Fibroblast of lung (primary cell): ENCODE measurements around the gene METTL21C. TPM values are rescaled to one million over a fixed set of nuclear protein-coding genes. Genes with fewer than 3 reads are reported as not detected.
A peak's percentile ranks its signal among the peaks of the same experiment; 100 is the strongest.

Experiments
- DNase-seq, 2 donors: peaks; one replicate each; pipeline versions ENCODE4 v3.0.0 to v3.0.0-alpha.2; 2010; ENCODE audit warnings: low read depth in 2 of 2
- H2AFZ ChIP-seq: 2 replicates; pipeline ENCODE4 v1.5.1; 2012; ENCODE audit warnings: low read length, control low read depth, inconsistent platforms
- H3K27ac ChIP-seq: 2 replicates; pipeline ENCODE4 v1.5.1; 2011; ENCODE audit warnings: low read length, control low read depth; ENCODE audit not compliant: insufficient read depth
- H3K27me3 ChIP-seq: 2 replicates; pipeline ENCODE4 v1.5.1; 2011; ENCODE audit warnings: mild to moderate bottlenecking, low read length; ENCODE audit not compliant: control insufficient read depth, insufficient read depth
- H3K36me3 ChIP-seq: 2 replicates; pipeline ENCODE4 v1.5.1; 2011; ENCODE audit warnings: low read length; ENCODE audit not compliant: control insufficient read depth, insufficient read depth
- H3K4me1 ChIP-seq: 2 replicates; pipeline ENCODE4 v1.5.1; 2011; ENCODE audit warnings: low read length; ENCODE audit not compliant: control insufficient read depth, insufficient read depth; ENCODE audit errors: extremely low read depth
- H3K4me2 ChIP-seq: 2 replicates; pipeline ENCODE4 v1.5.1; 2011; ENCODE audit warnings: low read length, control low read depth; ENCODE audit not compliant: insufficient read depth; ENCODE audit errors: extremely low read depth
- H3K4me3 ChIP-seq, 4 experiments: fragments of 200-600 bp in 1 of 4; sonication (generic) in 1 of 4; replicated peaks in 1 of 4; 2 replicates each; pipeline ENCODE4 v1.5.1; 2011 to 2016; ENCODE audit warnings: low read length in 4 of 4, low read depth in 3 of 4, mild to moderate bottlenecking in 3 of 4, control low read depth in 2 of 4, inconsistent platforms in 1 of 4, mixed read lengths in 1 of 4; ENCODE audit not compliant: insufficient read depth in 1 of 4; ENCODE audit errors: control extremely low read depth in 1 of 4
- H3K79me2 ChIP-seq: 2 replicates; pipeline ENCODE4 v1.5.1; 2012; ENCODE audit warnings: mild to moderate bottlenecking, low read length, inconsistent platforms; ENCODE audit not compliant: control insufficient read depth, insufficient read depth
- H3K9ac ChIP-seq: 2 replicates; pipeline ENCODE4 v1.5.1; 2011; ENCODE audit warnings: mild to moderate bottlenecking, low read length, control low read depth; ENCODE audit not compliant: insufficient read depth
- H3K9me3 ChIP-seq: 2 replicates; pipeline ENCODE4 v1.5.1; 2012; ENCODE audit warnings: low read depth, low read length; ENCODE audit not compliant: control insufficient read depth, insufficient read depth
- H4K20me1 ChIP-seq: 2 replicates; pipeline ENCODE4 v1.5.1; 2011; ENCODE audit warnings: low read length; ENCODE audit not compliant: control insufficient read depth, insufficient read depth; ENCODE audit errors: extremely low read depth
- EZH2 ChIP-seq: IDR thresholded peaks from 2 replicates; pipeline ENCODE4 v1.5.1; 2012; ENCODE audit warnings: low read length, control low read depth, mild to moderate bottlenecking; ENCODE audit errors: missing control alignments
- polyA plus RNA-seq, 2 donors: library from polyadenylated mRNA; depleted of rRNA in 1 of 2; stranded (reverse) in 1 of 2; unstranded in 1 of 2; fragments of >200 nt; gene quantifications; 2 replicates each; pipeline ENCODE4 v1.2.1, GENCODE V29; 2011 to 2012; ENCODE audit warnings: missing spikeins in 1 of 2
- total RNA-seq: library from RNA; depleted of rRNA; stranded (reverse); fragments of >200 nt; gene quantifications from 2 replicates; pipeline ENCODE4 v1.2.1, GENCODE V29; 2014
- TF ChIP-seq, protein P1 (sequence below), 2 donors: IDR thresholded peaks in 1 of 2; conservative IDR thresholded peaks in 1 of 2; 1 replicate in 1 of 2; 2 replicates in 1 of 2; pipeline ENCODE4 v1.5.1; 2011 to 2012; ENCODE audit warnings: low read length in 2 of 2, control low read depth in 1 of 2, inconsistent platforms in 1 of 2, low read depth in 1 of 2, mild to moderate bottlenecking in 1 of 2

The METTL21C gene
- total and polyA plus RNA-seq, 2 donors (not counting 1 experiment from before 2014, with no cell fraction given) = 0.17 TPM; not detected in 1

DNA sequence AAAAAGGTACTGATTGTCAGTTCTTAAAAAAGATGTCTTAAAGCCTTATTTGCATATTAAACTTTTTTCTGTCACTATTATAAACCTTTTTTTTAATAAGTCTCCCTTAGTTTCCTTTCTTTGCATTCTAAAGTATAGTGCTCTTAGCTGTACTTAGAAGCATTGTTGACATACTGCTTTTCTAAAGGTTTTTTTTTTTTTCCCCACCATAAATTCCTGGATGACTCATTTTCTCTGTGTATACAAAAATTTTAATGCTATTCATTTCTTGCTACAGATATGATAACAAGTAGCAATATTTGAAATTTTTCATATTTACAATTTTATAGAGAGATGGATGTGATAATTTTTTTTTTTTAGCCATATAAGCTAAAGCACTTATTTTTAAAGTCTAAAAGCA is 43.5 kb downstream of the METTL21C start:
- DNase-seq = peak; percentile 32 to 65
- peaks cover 5% of the 10 kb centered on the region for H3K36me3 ChIP-seq
- no peaks in the 10 kb centered on the region for H4K20me1 ChIP-seq
- no peak overlapping the region for H3K4me3 ChIP-seq
- H3K27ac ChIP-seq = no peak overlapping the region
- H3K4me1 ChIP-seq = peaks cover 5% of the 10 kb centered on the region
- TF ChIP-seq EZH2 = no peak
- TF ChIP-seq, protein P1, sequence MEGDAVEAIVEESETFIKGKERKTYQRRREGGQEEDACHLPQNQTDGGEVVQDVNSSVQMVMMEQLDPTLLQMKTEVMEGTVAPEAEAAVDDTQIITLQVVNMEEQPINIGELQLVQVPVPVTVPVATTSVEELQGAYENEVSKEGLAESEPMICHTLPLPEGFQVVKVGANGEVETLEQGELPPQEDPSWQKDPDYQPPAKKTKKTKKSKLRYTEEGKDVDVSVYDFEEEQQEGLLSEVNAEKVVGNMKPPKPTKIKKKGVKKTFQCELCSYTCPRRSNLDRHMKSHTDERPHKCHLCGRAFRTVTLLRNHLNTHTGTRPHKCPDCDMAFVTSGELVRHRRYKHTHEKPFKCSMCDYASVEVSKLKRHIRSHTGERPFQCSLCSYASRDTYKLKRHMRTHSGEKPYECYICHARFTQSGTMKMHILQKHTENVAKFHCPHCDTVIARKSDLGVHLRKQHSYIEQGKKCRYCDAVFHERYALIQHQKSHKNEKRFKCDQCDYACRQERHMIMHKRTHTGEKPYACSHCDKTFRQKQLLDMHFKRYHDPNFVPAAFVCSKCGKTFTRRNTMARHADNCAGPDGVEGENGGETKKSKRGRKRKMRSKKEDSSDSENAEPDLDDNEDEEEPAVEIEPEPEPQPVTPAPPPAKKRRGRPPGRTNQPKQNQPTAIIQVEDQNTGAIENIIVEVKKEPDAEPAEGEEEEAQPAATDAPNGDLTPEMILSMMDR (conservative IDR thresholded peaks at IDR 0.05 in 1 of 2, IDR thresholded peaks at IDR 0.05 in 1 of 2; ENCODE audit: low read depth in 1 of 2, low read length in 2 of 2) = no peak
- no peak overlapping the region for H2AFZ ChIP-seq
- no peak overlapping the region for H3K4me2 ChIP-seq
- no peaks in the 10 kb centered on the region for H3K9me3 ChIP-seq
- H3K27me3 ChIP-seq = no peaks in the 10 kb centered on the region
- H3K79me2 ChIP-seq = no peaks in the 10 kb centered on the region
- H3K9ac ChIP-seq = no peak overlapping the region

DNA sequence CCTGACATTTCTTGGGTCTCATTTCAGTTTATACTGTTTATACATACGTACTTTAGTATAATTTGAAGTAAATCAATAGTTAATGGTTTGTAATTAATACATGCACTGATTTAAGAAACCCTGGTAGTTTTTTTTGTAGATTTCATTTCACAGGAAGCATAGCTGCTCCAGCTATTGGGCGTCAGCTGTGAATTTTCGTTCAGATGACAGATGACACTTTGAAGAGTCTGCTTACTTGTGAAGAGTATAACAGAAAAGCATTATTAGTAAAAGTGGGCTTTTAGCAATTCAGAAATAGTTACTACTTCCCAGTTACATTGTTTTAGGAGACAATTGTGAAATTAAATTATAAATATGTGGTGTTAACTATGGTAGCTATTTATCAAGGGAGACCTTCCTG is 44.4 kb downstream of the METTL21C start:
- peaks cover 5% of the 10 kb centered on the region for H3K36me3 ChIP-seq
- no peak overlapping the region for H3K4me2 ChIP-seq
- no peak for TF ChIP-seq EZH2
- TF ChIP-seq, protein P1 (conservative IDR thresholded peaks at IDR 0.05 in 1 of 2, IDR thresholded peaks at IDR 0.05 in 1 of 2; ENCODE audit: low read depth in 1 of 2, low read length in 2 of 2) = no peak

DNA sequence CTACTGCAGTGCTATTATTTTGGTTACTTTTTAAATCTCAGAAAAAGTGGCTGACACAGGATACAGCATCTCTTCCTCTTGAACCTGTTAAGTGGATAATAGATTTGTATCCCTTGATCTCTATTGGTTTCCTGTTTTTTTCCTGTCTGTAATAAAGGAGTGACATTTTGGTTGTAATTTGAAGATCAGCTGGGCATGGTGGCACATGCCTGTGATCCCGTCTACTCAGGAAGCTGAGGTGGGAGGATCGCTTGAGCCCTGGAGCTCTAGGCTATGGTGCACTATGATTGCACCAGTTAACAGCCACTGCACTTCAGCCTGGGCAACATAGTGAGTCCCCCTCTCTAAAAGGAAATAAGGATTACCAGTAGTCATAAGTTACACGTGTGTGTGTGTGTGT is 46.8 kb downstream of the METTL21C start:
- Histone ChIP-seq H2AFZ (no peak overlapping the region), H3K27ac (no peak overlapping the region), H3K9ac (no peak overlapping the region), H3K4me2 (no peak overlapping the region), H3K36me3 (peaks cover 5% of the 10 kb centered on the region), H3K9me3 (no peaks in the 10 kb centered on the region), H3K4me1 (peaks cover 5% of the 10 kb centered on the region), H3K79me2 (no peaks in the 10 kb centered on the region), H3K4me3 (no peak overlapping the region), H4K20me1 (no peaks in the 10 kb centered on the region), H3K27me3 (no peaks in the 10 kb centered on the region)
- no peak for DNase-seq
- TF ChIP-seq, protein P1 (conservative IDR thresholded peaks at IDR 0.05 in 1 of 2, IDR thresholded peaks at IDR 0.05 in 1 of 2; ENCODE audit: low read depth in 1 of 2, low read length in 2 of 2) = no peak
- TF ChIP-seq EZH2 = no peak

More for the DNA sequence above, 44.4 kb downstream of the METTL21C start:
- no peak overlapping the region for H3K9ac ChIP-seq
- H2AFZ ChIP-seq = no peak overlapping the region
- H3K79me2 ChIP-seq = no peaks in the 10 kb centered on the region
- H3K9me3 ChIP-seq = no peaks in the 10 kb centered on the region
- no peaks in the 10 kb centered on the region for H3K27me3 ChIP-seq
- no peak overlapping the region for H3K4me3 ChIP-seq
- DNase-seq = no peak
- no peak overlapping the region for H3K27ac ChIP-seq
- H3K4me1 ChIP-seq = peaks cover 5% of the 10 kb centered on the region
- no peaks in the 10 kb centered on the region for H4K20me1 ChIP-seq
